ENCODE data around the gene DYRK1A.

DNA sequence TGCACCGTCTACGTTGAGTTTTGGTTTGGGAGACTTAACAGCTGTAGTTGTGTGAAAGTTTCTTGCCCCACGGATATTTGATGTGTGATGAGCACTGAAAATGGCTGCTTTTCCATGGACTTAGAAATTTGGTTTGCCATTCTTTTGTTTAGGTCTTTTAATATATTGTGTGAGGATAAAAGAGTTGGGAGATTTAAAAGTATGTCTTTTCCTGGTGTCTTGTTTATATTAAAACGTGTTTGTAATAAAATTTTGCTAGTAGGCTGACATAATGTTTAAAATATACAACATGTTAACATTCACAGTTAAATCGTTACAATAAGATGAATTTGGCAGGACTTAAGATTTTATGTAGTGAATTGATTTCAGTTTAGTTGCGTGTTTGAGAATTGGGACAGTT is 106.9 kb downstream of the DYRK1A start:
- TF ChIP-seq ZNF138 (tag by site-specific recombination; IDR thresholded peaks at IDR 0.05; ENCODE audit: borderline replicate concordance) = no peak
- TF ChIP-seq, protein P1, sequence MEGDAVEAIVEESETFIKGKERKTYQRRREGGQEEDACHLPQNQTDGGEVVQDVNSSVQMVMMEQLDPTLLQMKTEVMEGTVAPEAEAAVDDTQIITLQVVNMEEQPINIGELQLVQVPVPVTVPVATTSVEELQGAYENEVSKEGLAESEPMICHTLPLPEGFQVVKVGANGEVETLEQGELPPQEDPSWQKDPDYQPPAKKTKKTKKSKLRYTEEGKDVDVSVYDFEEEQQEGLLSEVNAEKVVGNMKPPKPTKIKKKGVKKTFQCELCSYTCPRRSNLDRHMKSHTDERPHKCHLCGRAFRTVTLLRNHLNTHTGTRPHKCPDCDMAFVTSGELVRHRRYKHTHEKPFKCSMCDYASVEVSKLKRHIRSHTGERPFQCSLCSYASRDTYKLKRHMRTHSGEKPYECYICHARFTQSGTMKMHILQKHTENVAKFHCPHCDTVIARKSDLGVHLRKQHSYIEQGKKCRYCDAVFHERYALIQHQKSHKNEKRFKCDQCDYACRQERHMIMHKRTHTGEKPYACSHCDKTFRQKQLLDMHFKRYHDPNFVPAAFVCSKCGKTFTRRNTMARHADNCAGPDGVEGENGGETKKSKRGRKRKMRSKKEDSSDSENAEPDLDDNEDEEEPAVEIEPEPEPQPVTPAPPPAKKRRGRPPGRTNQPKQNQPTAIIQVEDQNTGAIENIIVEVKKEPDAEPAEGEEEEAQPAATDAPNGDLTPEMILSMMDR (tag by site-specific recombination; IDR thresholded peaks at IDR 0.05) = no peak
- no peak for TF ChIP-seq REST (tag by site-specific recombination; IDR thresholded peaks at IDR 0.05)

Measured in HEK293 (cell line).